Fibroblast of skin of scalp (primary cell): ENCODE measurements around the gene CDK17.
"Not testable (repeated sequence)": the region's sequence is repeated elsewhere in the genome, so short reads cannot be mapped to it uniquely, and the experiment has no call there.

ENCODE experiments used
- DNase-seq: peaks from one replicate; pipeline ENCODE4 v3.0.0-alpha.2; 2013

CDK17 gene

GRCh38 chr12:96417688-96418087 is 17.4 kb upstream of the CDK17 start:
- not testable (repeated sequence) for DNase-seq

GRCh38 chr12:96416033-96416799 is 16.0 kb upstream of the CDK17 start:
- peak; percentile 80 for DNase-seq

GRCh38 chr12:96414637-96415036 is 14.4 kb upstream of the CDK17 start:
- no peak for DNase-seq

GRCh38 chr12:96412431-96412830 is 12.2 kb upstream of the CDK17 start:
- DNase-seq: no peak

GRCh38 chr12:96409731-96410130 is 9.5 kb upstream of the CDK17 start:
- DNase-seq: no peak

- DNase-seq: no peak
These were observed 8.8 kb upstream of the CDK17 start for GRCh38 chr12:96408993-96409392.

- not testable (repeated sequence) for DNase-seq
These were observed 7.3 kb upstream of the CDK17 start for GRCh38 chr12:96407429-96408097.

GRCh38 chr12:96404696-96405095 is 4.5 kb upstream of the CDK17 start:
- DNase-seq: no peak

GRCh38 chr12:96403870-96404269 is 3.6 kb upstream of the CDK17 start:
- no peak for DNase-seq

- not testable (repeated sequence) for DNase-seq
These were observed 2.3 kb upstream of the CDK17 start for GRCh38 chr12:96402522-96402921.

- DNase-seq: no peak
These were observed 1.8 kb upstream of the CDK17 start for GRCh38 chr12:96402061-96402460.

GRCh38 chr12:96401076-96401871 is 1.0 kb upstream of the CDK17 start:
- peak; percentile 79 for DNase-seq

- no peak for DNase-seq
These were observed 414 bp upstream of the CDK17 start for GRCh38 chr12:96400631-96401075.

- DNase-seq: peak; percentile 50
These were observed 920 bp downstream of the CDK17 start for GRCh38 chr12:96399120-96399918.

GRCh38 chr12:96398424-96399119 is 1.7 kb downstream of the CDK17 start:
- DNase-seq: no peak

- DNase-seq: peak; percentile 69
These were observed 2.3 kb downstream of the CDK17 start for GRCh38 chr12:96397756-96398423.

GRCh38 chr12:96396914-96397313 is 3.3 kb downstream of the CDK17 start:
- DNase-seq: no peak

GRCh38 chr12:96396209-96396608 is 4.0 kb downstream of the CDK17 start:
- DNase-seq: no peak

- no peak for DNase-seq
These were observed 5.0 kb downstream of the CDK17 start for GRCh38 chr12:96395236-96395635.

GRCh38 chr12:96393229-96393628 is 7.0 kb downstream of the CDK17 start:
- not testable (repeated sequence) for DNase-seq

- DNase-seq: no peak
These were observed 7.8 kb downstream of the CDK17 start for GRCh38 chr12:96392397-96392796.
